RCC 7860 (cell line): ENCODE results near the gene IL21R.
A peak's percentile ranks its signal among the peaks of the same experiment; 100 is the strongest.

ENCODE experiments used
- DNase-seq: peaks from one replicate; pipeline ENCODE4 v3.0.0-alpha.2; 2015; ENCODE audit warnings: low spot score
- FAIRE-seq: peaks from 2 replicates; lab custom pipeline; 2012; peaks lifted over from hg19 to GRCh38; lab: Jason Lieb, UNC

Gene IL21R

GRCh38 chr16:27462200-27462845 is 60.3 kb downstream of the IL21R start:
- DNase-seq (no peak), FAIRE-seq (no peak)

- no peak for DNase-seq
- FAIRE-seq: no peak
Observed at GRCh38 chr16:27462846-27463682, 61.1 kb downstream of the IL21R start.

- FAIRE-seq (no peak), DNase-seq (no peak)
Observed at GRCh38 chr16:27463741-27464591, 62.0 kb downstream of the IL21R start.

GRCh38 chr16:27464626-27465482 is 62.9 kb downstream of the IL21R start:
- DNase-seq (no peak), FAIRE-seq (no peak)

- FAIRE-seq: no peak
- DNase-seq: no peak
Observed at GRCh38 chr16:27465483-27465879, 63.5 kb downstream of the IL21R start.

GRCh38 chr16:27468941-27469531 is 67.1 kb downstream of the IL21R start:
- FAIRE-seq (no peak), DNase-seq (no peak)

GRCh38 chr16:27470567-27471431 is 68.8 kb downstream of the IL21R start:
- FAIRE-seq (peak; percentile 96), DNase-seq (peak; percentile 92)

GRCh38 chr16:27471661-27472060 is 69.7 kb downstream of the IL21R start:
- no peak for FAIRE-seq
- DNase-seq: no peak

GRCh38 chr16:27472091-27473020 is 70.4 kb downstream of the IL21R start:
- FAIRE-seq: no peak
- peak; percentile 44 for DNase-seq

- FAIRE-seq: no peak
- peak; percentile 43 for DNase-seq
Observed at GRCh38 chr16:27473101-27473900, 71.3 kb downstream of the IL21R start.

- FAIRE-seq (no peak), DNase-seq (no peak)
Observed at GRCh38 chr16:27474041-27474440, 72.1 kb downstream of the IL21R start.

GRCh38 chr16:27474921-27475320 is 72.9 kb downstream of the IL21R start:
- DNase-seq (no peak), FAIRE-seq (no peak)

GRCh38 chr16:27475561-27475960 is 73.6 kb downstream of the IL21R start:
- peak; percentile 94 for DNase-seq
- peak; percentile 98 for FAIRE-seq

- no peak for DNase-seq
- FAIRE-seq: no peak
Observed at GRCh38 chr16:27476240-27476639, 74.3 kb downstream of the IL21R start.

- FAIRE-seq (no peak), DNase-seq (no peak)
Observed at GRCh38 chr16:27480761-27481160, 78.8 kb downstream of the IL21R start.

- DNase-seq (no peak), FAIRE-seq (no peak)
Observed at GRCh38 chr16:27481282-27481934, 79.4 kb downstream of the IL21R start.
